HG03039 (cell line): Measurements from ENCODE around the gene KLHL2.

Experiments used
- ATAC-seq: cut with Tn5 transposase; IDR thresholded peaks from one replicate; pipeline ENCODE4 v1.9.1; 2021; ENCODE audit warnings: mild to moderate bottlenecking, moderate library complexity; ENCODE audit not compliant: unreplicated experiment

The KLHL2 gene

DNA sequence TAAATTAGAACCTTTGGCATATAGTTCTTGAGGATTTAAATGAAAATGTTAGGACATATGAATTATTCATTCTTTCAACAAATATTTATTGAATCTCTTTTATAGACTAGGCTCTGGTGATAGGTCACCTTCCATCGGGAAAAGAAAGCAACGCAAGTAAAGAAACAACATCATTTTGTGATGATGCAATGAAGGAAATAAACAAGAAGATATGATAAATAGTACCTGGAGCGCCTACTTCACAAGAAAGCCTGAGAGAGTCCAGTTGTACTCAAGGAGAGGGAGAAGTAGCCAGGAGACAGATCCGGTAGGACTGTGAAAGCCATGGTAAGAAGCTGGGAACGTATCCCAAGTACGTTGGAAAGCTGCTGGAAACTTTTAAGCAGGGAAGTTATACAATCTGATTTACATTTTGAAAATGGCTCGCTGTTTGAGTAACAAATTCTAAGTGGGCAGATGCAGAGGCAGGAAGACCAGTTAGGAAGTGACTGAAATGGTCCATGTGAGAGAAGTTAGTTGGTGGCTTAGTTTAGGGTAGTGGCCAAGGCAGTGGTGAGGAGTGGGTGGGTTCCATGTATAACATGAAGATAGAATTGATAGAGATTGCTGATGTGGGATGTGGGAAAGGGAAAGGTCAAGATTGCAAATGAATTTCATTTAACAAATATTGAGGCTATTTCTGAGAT is 153.8 kb downstream of the KLHL2 start:
- no peak for ATAC-seq

DNA sequence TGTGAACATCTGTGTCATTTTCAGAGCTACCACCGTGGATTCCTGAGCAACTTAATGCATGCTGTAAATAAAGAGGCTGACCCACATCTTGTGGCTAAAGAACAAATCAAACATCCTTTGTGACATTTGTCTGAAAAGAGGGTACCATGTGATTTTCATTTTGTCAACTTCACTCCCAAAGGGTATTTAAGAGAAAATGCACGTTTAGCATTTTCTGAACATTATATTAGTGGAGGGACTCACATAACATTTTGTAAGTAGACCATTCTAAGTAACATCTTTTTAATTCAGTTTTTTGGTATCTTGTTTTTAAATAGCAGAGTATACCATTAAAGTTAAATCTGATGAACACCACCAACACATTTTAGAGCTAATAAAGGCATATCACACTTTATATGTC is 154.4 kb downstream of the KLHL2 start:
- no peak for ATAC-seq

DNA sequence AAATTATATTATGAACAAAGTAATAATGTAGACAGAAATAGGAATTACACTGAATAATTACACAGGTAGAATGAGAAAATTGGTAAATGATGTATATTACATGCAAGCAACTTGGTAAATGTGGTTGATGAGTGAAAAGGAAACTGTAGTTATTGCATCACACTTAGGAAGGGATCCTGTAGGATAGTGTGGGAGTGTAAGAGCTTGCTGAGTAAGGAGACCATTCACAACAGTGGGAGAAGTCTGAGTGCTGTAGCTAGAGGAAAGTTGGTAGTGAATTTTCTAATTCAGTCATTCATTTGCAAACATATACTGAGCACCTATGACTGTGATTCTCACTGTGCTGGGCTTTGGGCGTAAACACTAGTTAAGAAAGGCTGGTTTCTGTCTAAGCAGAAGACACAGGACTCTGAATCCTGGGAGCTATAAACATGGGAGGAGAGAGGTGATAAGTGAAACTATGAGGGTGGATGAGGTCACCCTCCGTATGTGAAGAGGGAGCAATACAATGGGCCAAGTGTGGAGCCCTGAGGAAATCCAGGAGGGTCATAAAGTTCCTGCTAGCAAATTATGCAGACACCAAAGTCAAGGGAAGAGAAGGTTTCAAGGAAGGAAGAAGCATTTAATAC is 157.2 kb downstream of the KLHL2 start:
- no peak for ATAC-seq

DNA sequence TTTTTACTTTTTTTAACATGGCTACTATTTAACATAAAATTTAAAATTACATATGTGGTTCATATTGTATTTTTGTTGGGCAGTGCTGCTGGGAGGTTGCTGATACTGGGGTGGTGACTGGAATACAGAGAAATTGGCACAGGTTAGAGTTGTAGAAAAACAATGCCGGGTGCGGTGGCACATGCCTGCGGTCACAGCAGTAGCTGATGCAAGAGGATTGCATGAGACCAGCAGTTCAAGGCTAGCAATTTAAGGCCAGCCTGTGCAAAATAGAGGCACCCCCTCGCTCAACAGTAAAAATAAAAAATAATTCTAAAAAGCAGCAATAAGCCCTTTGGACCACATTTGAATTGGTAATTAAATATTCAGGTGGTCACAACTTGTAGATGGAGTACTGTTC is 159.7 kb downstream of the KLHL2 start:
- no peak for ATAC-seq

- ATAC-seq = no peak
These were observed 160.8 kb downstream of the KLHL2 start for GRCh38 chr4:165368114-165368513.

GRCh38 chr4:165368567-165368966 is 161.2 kb downstream of the KLHL2 start:
- ATAC-seq = no peak

- ATAC-seq = no peak
These were observed 162.2 kb downstream of the KLHL2 start for GRCh38 chr4:165369522-165369921.

GRCh38 chr4:165370530-165370929 is 163.2 kb downstream of the KLHL2 start:
- ATAC-seq = no peak
